ENCODE data around the gene ST8SIA5.
"Not testable (repeated sequence)": the region's sequence is repeated elsewhere in the genome, so short reads cannot be mapped to it uniquely, and the experiment has no call there.

ST8SIA5 gene, protein sequence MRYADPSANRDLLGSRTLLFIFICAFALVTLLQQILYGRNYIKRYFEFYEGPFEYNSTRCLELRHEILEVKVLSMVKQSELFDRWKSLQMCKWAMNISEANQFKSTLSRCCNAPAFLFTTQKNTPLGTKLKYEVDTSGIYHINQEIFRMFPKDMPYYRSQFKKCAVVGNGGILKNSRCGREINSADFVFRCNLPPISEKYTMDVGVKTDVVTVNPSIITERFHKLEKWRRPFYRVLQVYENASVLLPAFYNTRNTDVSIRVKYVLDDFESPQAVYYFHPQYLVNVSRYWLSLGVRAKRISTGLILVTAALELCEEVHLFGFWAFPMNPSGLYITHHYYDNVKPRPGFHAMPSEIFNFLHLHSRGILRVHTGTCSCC

DNA sequence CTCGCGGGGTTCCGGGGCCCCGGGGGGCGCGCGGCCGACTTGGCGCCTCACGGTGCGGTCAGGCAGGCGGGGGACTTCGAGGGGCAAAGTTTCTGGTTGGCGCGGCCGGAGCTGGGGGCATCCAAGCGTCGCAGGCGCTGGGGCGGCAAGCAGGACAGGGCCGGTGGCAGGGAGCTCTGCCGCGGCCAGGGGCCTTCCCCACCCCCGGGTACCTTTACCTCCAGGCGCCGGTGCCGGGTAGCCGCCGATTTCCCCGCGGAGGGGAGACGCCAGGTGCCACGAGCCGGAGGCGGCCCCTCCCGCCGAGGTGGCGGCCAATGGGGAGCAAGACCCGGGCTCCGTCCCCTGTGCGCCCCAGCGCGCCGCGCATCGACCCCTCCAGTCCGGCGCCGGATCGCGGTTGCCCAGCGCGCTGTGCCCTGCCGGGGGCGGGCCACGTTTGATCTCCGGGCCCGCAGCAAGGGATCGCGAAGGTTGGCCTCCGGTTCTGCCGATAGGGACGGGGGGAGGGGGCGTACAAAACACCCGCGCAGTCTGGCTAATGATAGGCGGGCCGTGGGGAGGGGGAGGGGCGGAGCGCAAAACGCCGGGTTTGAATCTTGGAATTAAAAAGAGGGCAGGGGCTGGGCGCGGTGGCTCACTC lies at the start of gene ST8SIA5:
Gene ST8SIA5, minus strand, starts transcription at position 495 of the 643 bp plus-strand sequence. CDS start 545 bp downstream, outside the sequence.
- H3K4me3 ChIP-seq (ENCODE audit: low read depth, low read length), result no peak within 1 kb of the TSS; the same call in 1 of the 2 replicates
- ChIA-PET POLR2A (no interaction called here), CTCF (no interaction called here)
- no peak for DNase-seq (ENCODE audit: low read depth, low spot score)
- TF ChIP-seq, protein P1, sequence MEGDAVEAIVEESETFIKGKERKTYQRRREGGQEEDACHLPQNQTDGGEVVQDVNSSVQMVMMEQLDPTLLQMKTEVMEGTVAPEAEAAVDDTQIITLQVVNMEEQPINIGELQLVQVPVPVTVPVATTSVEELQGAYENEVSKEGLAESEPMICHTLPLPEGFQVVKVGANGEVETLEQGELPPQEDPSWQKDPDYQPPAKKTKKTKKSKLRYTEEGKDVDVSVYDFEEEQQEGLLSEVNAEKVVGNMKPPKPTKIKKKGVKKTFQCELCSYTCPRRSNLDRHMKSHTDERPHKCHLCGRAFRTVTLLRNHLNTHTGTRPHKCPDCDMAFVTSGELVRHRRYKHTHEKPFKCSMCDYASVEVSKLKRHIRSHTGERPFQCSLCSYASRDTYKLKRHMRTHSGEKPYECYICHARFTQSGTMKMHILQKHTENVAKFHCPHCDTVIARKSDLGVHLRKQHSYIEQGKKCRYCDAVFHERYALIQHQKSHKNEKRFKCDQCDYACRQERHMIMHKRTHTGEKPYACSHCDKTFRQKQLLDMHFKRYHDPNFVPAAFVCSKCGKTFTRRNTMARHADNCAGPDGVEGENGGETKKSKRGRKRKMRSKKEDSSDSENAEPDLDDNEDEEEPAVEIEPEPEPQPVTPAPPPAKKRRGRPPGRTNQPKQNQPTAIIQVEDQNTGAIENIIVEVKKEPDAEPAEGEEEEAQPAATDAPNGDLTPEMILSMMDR (IDR thresholded peaks at IDR 0.05; ENCODE audit: insufficient read depth, low read length, missing control alignments), result no peak

DNA sequence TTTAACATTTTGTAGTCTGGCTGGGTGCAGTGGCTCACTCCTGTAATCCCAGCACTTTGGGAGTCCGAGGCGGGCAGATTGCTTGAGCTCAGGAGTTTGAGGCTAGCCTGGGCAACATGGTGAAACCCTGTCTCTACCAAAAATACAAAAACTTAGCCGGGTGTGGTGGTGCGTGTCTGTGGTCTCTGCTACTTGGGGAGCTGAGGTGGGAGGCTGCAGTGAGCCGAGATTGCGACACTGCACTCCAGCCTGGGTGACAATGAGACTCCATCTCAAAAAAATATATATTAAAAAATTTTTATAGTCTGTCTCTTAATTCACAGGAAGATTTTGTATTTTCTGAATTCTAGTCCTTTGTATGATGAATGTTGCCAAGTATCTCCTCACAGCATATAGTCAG lies 39.1 kb upstream of the ST8SIA5 start:
- POLR2A ChIA-PET, CTCF ChIA-PET: not testable (repeated sequence)

DNA sequence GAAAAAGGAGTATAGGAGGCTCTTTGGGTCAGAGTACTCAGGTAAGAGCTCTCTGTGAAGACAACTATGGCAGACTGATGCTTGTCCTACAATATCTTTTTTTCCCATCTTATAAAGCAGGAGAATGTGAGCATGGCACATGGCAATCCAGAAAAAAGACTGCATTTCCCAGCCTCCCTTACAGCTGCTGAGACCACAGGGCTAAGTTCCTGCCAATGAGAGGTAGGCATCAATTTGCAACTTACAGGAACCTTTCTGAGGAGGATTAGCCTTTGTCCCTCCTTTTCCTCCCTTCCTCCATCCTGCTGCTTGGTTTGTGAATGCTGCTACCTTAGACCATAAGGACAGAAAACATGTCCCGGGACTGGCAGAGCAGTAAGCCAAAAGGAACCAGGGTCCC lies 37.8 kb upstream of the ST8SIA5 start:
- CTCF ChIA-PET, result no interaction called here
- DNase-seq (ENCODE audit: low read depth, low spot score), result no peak

More for the DNA sequence above, 39.1 kb upstream of the ST8SIA5 start:
- not testable (repeated sequence) for DNase-seq (ENCODE audit: low read depth, low spot score); H3K4me3 ChIP-seq (ENCODE audit: low read depth, low read length)

DNA sequence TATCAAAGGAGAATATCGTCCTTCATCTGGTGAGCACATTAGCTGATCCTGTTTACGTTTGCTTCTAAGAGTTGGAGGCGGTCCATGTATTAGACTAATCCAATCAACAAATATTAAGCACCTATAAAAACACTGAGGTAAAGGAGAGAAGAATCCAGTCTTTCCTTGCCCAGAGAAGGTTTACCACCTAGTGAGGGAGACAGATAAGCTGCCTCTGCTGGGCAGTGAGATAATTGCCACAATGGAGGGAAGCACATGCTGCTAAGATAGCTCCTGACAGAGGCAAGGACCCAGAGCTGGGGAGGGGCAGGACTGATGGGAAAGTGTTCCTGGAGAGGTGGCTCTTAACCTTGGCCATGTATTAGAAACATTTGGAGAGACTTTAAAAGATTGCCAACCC lies 36.7 kb upstream of the ST8SIA5 start:
- DNase-seq (ENCODE audit: low read depth, low spot score), result no peak
- TF ChIP-seq, protein P1 (IDR thresholded peaks at IDR 0.05; ENCODE audit: insufficient read depth, low read length, missing control alignments), result no peak
- no peak overlapping the region for H3K4me3 ChIP-seq (ENCODE audit: low read depth, low read length)
- POLR2A ChIA-PET, result no interaction called here
- CTCF ChIA-PET, result no interaction called here

More for the DNA sequence above, 37.8 kb upstream of the ST8SIA5 start:
- POLR2A ChIA-PET, result no interaction called here
- no peak overlapping the region for H3K4me3 ChIP-seq (ENCODE audit: low read depth, low read length)
- TF ChIP-seq, protein P1 (IDR thresholded peaks at IDR 0.05; ENCODE audit: insufficient read depth, low read length, missing control alignments), result no peak

DNA sequence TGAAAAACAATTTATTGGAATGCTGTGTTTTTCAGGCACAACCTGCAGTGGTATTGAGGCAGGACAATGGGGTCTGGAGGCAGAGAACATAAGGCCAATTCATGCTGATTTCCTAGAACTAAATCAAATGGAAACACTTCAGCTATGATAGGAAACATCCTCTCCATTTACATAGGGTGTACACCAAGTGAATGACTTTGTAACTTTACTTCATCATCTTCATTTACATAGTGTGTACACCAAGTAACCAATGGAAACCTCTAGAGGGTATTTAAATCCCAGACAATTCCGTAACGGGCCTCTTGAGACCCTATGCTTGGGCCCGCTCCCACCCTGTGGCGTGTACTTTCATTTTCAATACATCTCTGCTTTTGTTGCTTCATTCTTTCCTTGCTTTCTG lies 32.2 kb upstream of the ST8SIA5 start:
- POLR2A ChIA-PET, result no interaction called here
- TF ChIP-seq, protein P1 (IDR thresholded peaks at IDR 0.05; ENCODE audit: insufficient read depth, low read length, missing control alignments), result no peak
- H3K4me3 ChIP-seq (ENCODE audit: low read depth, low read length), result no peak overlapping the region
- no peak for DNase-seq (ENCODE audit: low read depth, low spot score)
- CTCF ChIA-PET, result no interaction called here

DNA sequence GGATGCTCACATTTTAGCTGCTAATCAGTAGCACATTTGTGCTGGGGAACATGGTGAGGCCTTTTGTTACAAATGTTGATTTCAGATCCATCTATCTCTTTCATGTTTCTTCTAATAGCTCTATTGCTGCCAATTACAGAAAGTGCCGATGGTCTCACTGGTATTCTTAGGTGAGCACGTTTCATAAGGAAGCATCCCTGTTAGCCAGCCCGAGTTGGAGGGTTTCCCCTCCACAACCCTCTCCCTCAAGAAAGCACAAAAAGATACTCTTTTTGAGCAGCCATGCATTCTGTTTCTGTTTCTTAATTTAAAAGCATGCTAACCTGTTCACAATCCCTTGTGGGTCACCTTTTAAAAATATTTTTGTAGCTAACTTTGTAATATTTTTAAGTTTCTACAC lies 30.8 kb upstream of the ST8SIA5 start:
- POLR2A ChIA-PET, result no interaction called here
- TF ChIP-seq, protein P1 (IDR thresholded peaks at IDR 0.05; ENCODE audit: insufficient read depth, low read length, missing control alignments), result no peak
- CTCF ChIA-PET, result no interaction called here
- DNase-seq (ENCODE audit: low read depth, low spot score), result no peak
- no peak overlapping the region for H3K4me3 ChIP-seq (ENCODE audit: low read depth, low read length)

Measured in AG04449 (cell line).